GM12878 (cell line): Measurements from ENCODE around the gene GPATCH2L. TPM values are rescaled to one million over a fixed set of nuclear protein-coding genes. Genes with fewer than 3 reads are reported as not detected.

Experiments used
- ATAC-seq: fragments of 200-7000 bp; cut with Tn5 transposase; 3 replicates; pipeline ENCODE4 v1.9.1; 2020; ENCODE audit warnings: mild to moderate bottlenecking, moderate library complexity
- BruUV-seq: library from RNA; stranded (reverse); fragments of 400-500 nt; replicated peaks from 2 replicates; lab custom pipeline; 2021; lab: Mats Ljungman, UMichigan
- CTCF ChIA-PET: fragments of 300-600 bp; sonication (Branson Sonifier 250); formaldehyde crosslinking; extraction: SDS; loops from one replicate; lab custom pipeline; 2021; ENCODE audit warnings: inconsistent platforms; lab: Yijun Ruan, JAX
- POLR2A ChIA-PET: fragments of 350-600 bp; formaldehyde crosslinking; extraction: SDS; loops from one replicate; lab custom pipeline; 2021; ENCODE audit warnings: inconsistent platforms; lab: Charles Lee
- RAD21 ChIA-PET: fragments of 300-600 bp; sonication (Branson Sonifier 250); formaldehyde crosslinking; loops from one replicate; lab custom pipeline; 2023; ENCODE audit warnings: antibody characterized with exemption; ENCODE audit not compliant: unreplicated experiment; lab: Charles Lee
- SMC1A ChIA-PET: fragments of 300-600 bp; sonication (Branson Sonifier 250); formaldehyde crosslinking; loops from one replicate; lab custom pipeline; 2023; ENCODE audit not compliant: unreplicated experiment, uncharacterized antibody; lab: Charles Lee
- DNase-seq: peaks from one replicate; pipeline ENCODE4 v3.0.0-alpha.2; 2011; ENCODE audit warnings: low read depth, low spot score
- FAIRE-seq: peaks from 3 replicates; lab custom pipeline; 2011; peaks lifted over from hg19 to GRCh38; lab: Jason Lieb, UNC
- H2AFZ ChIP-seq: 2 replicates; pipeline ENCODE4 v1.6.0; 2011; ENCODE audit warnings: low read depth, low read length, control low read depth; ENCODE audit not compliant: control insufficient read depth
- H3K27ac ChIP-seq: 2 replicates; pipeline ENCODE4 v1.5.1; 2011; ENCODE audit warnings: control low read depth; ENCODE audit not compliant: control insufficient read depth, insufficient read depth
- H3K27me3 ChIP-seq, 2 experiments: replicated peaks in 1 of 2; 2 replicates each; pipeline versions ENCODE4 v1.6.0 to v1.6.1; 2011; ENCODE audit warnings: low read length in 1 of 2; ENCODE audit not compliant: control insufficient read depth in 2 of 2, insufficient read depth in 2 of 2
- H3K36me3 ChIP-seq, 2 experiments: 2 replicates each; pipeline ENCODE4 v1.5.1; 2011; ENCODE audit warnings: low read length in 1 of 2; ENCODE audit not compliant: control insufficient read depth in 2 of 2, insufficient read depth in 2 of 2
- H3K4me1 ChIP-seq: 2 replicates; pipeline ENCODE4 v1.6.1; 2011; ENCODE audit warnings: mild to moderate bottlenecking, low read length, moderate library complexity, mixed read lengths; ENCODE audit not compliant: control insufficient read depth, insufficient read depth
- H3K4me2 ChIP-seq: 2 replicates; pipeline ENCODE4 v1.6.0; 2011; ENCODE audit warnings: control low read depth; ENCODE audit not compliant: control insufficient read depth, insufficient read depth
- H3K4me3 ChIP-seq: fragments of 200-600 bp; sonication (generic); 2 replicates; pipeline ENCODE4 v1.5.1; 2016
- H3K79me2 ChIP-seq: 2 replicates; pipeline ENCODE4 v1.6.0; 2011; ENCODE audit warnings: low read length; ENCODE audit not compliant: control insufficient read depth, insufficient read depth
- H3K9ac ChIP-seq: 2 replicates; pipeline ENCODE4 v1.8.0; 2011; ENCODE audit warnings: low read length, control low read depth, mixed read lengths; ENCODE audit not compliant: control insufficient read depth, insufficient read depth
- H3K9me3 ChIP-seq: replicated peaks from 3 replicates; pipeline ENCODE4 v1.5.1; 2011; ENCODE audit warnings: mild to moderate bottlenecking, low read length; ENCODE audit not compliant: control insufficient read depth, insufficient read depth
- H4K20me1 ChIP-seq: 2 replicates; pipeline ENCODE4 v1.6.0; 2011; ENCODE audit not compliant: control insufficient read depth, insufficient read depth
- KDM1A ChIP-seq: fragments of 200-600 bp; sonication (generic); IDR thresholded peaks from 2 replicates; pipeline ENCODE4 v1.6.1; 2016; ENCODE audit warnings: borderline replicate concordance
- PAX5 ChIP-seq: IDR thresholded peaks from 2 replicates; pipeline ENCODE4 v1.6.1; 2011; ENCODE audit warnings: low read depth, low read length, borderline replicate concordance
- ZSCAN29 ChIP-seq: fragments of 450-650 bp; IDR thresholded peaks from 2 replicates; pipeline ENCODE4 v1.6.1; 2017; ENCODE audit warnings: mild to moderate bottlenecking, moderate library complexity
- WGBS: methylation state at CpG from one replicate; pipeline ENCODE4 v1.1.6; 2016; ENCODE audit warnings: low lambda C conversion rate; ENCODE audit not compliant: insufficient replicate concordance, insufficient coverage; ENCODE audit errors: missing lambda C conversion rate; 5-methylcytosine and 5-hydroxymethylcytosine counted together
- in situ Hi-C: fragments of 300-500 bp; cut with MboI; formaldehyde crosslinking; loops from 9 replicates; pipeline ENCODE4 v1.14.3; 2018; ENCODE audit warnings: mixed read lengths
- intact Hi-C: fragments of 100-400 bp; cut with micrococcal nuclease; formaldehyde crosslinking; loops from one replicate; pipeline ENCODE4 v1.14.2; 2022; ENCODE audit not compliant: unreplicated experiment
- polyA plus RNA-seq, 11 experiments: library from polyadenylated mRNA; depleted of rRNA in 4 of 11; unstranded in 6 of 11; stranded (reverse) in 5 of 11; fragments of >200 nt; fragmentation: Nextera tagmentation in 4 of 11; fragmentation: Illumina TruSeq in 1 of 11; extraction: Ambion mirVana in 4 of 11; extraction: Trizol in 1 of 11; gene quantifications; 1 replicate in 1 of 11; 2 replicates in 10 of 11; pipeline versions ENCODE4 v1.2.1 to v1.2.3, GENCODE V29; 2011 to 2016; ENCODE audit warnings: inconsistent platforms in 2 of 11, missing spikeins in 2 of 11, low read depth in 1 of 11
- total RNA-seq, 4 experiments: library from RNA; depleted of rRNA in 3 of 4; stranded (reverse); fragments of >200 nt in 3 of 4; fragmentation: Illumina TruSeq in 1 of 4; extraction: Trizol in 1 of 4; gene quantifications; 2 replicates each; pipeline versions ENCODE4 v1.2.1 to v1.2.3, GENCODE V29; 2013 to 2021
- TF ChIP-seq, protein P1 (sequence below): fragments of 450-650 bp; formaldehyde crosslinking; IDR thresholded peaks from 2 replicates; pipeline ENCODE4 v1.5.0; 2022; ENCODE audit warnings: mild to moderate bottlenecking, missing genetic modification characterization
- TF ChIP-seq, protein P2 (sequence below): fragments of 150-350 bp; IDR thresholded peaks from 2 replicates; pipeline ENCODE4 v1.6.1; 2014; ENCODE audit warnings: mild to moderate bottlenecking, low read depth, low read length

Gene GPATCH2L
- total and polyA plus RNA-seq, 10 of the 15 experiments (the other 5 are each of a cell fraction or from before 2014, with no cell fraction given) = 9.1 to 50.9 (median 24.4) TPM

DNA sequence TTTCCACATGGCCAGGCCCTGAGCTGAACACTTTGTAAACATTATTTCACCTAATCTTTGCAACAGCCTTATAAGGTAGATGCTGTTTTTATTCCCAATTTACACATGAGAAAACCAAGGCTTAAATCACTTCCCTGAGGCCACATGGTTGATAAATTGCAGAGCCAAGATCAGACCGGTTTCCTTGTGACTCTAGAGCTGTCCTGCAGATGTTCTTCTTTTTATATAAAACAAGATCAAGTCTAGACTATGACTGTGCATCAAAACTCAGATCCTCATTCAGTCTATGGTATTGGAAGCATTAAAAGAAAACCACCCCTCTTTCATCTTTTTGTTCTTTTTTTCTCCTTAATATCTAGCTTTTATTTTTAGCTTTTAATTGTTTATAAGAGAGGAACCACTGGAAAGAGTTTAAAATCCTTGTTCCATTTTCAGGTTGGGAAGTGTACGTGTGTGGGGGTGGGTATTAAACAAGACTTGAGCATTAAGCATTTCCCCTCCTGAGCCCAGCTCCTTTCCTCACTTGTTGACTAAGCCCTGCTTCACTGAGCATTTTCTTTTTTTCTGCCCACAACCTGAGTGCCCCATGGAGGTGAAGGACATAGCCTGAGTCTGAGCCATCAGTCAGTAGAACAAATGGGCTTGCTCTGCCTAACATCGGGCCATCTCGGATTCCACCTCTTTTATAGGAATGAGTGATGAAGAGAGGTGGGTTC lies 45.4 kb downstream of the GPATCH2L start:
- BruUV-seq = no TSS peak
- intact Hi-C loops = no loop called here
- ChIA-PET SMC1A (interaction anchor here (1.0 to 11.3 kb wide), 10 partner anchors 7 to 42 kb away, joined by 3 to 148 read pairs (median 6); partner anchors contain the start of gene GPATCH2L), RAD21 (interaction anchor here (1.1 to 14.1 kb wide), 5 partner anchors 8 to 156 kb away, joined by 3 to 229 read pairs (median 7); no protein-coding TSS in a partner anchor), CTCF (interaction anchor here (0.7 to 2.6 kb wide), 5 partner anchors 10 to 190 kb away, joined by 3 to 9 read pairs (median 3); no protein-coding TSS in a partner anchor), POLR2A (interaction anchor here (0.6 to 1.3 kb wide), 9 partner anchors 9 to 214 kb away, joined by 3 to 8 read pairs (median 3); no protein-coding TSS in a partner anchor)
- TF ChIP-seq ZSCAN29 (no peak), KDM1A (no peak), PAX5 (no peak)
- TF ChIP-seq, protein P1, sequence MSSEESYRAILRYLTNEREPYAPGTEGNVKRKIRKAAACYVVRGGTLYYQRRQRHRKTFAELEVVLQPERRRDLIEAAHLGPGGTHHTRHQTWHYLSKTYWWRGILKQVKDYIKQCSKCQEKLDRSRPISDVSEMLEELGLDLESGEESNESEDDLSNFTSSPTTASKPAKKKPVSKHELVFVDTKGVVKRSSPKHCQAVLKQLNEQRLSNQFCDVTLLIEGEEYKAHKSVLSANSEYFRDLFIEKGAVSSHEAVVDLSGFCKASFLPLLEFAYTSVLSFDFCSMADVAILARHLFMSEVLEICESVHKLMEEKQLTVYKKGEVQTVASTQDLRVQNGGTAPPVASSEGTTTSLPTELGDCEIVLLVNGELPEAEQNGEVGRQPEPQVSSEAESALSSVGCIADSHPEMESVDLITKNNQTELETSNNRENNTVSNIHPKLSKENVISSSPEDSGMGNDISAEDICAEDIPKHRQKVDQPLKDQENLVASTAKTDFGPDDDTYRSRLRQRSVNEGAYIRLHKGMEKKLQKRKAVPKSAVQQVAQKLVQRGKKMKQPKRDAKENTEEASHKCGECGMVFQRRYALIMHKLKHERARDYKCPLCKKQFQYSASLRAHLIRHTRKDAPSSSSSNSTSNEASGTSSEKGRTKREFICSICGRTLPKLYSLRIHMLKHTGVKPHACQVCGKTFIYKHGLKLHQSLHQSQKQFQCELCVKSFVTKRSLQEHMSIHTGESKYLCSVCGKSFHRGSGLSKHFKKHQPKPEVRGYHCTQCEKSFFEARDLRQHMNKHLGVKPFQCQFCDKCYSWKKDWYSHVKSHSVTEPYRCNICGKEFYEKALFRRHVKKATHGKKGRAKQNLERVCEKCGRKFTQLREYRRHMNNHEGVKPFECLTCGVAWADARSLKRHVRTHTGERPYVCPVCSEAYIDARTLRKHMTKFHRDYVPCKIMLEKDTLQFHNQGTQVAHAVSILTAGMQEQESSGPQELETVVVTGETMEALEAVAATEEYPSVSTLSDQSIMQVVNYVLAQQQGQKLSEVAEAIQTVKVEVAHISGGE (CRISPR knock-in tag) = no peak
- TF ChIP-seq, protein P2, sequence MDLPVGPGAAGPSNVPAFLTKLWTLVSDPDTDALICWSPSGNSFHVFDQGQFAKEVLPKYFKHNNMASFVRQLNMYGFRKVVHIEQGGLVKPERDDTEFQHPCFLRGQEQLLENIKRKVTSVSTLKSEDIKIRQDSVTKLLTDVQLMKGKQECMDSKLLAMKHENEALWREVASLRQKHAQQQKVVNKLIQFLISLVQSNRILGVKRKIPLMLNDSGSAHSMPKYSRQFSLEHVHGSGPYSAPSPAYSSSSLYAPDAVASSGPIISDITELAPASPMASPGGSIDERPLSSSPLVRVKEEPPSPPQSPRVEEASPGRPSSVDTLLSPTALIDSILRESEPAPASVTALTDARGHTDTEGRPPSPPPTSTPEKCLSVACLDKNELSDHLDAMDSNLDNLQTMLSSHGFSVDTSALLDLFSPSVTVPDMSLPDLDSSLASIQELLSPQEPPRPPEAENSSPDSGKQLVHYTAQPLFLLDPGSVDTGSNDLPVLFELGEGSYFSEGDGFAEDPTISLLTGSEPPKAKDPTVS = no peak
- Histone ChIP-seq H3K4me1 (peaks cover 51% of the 10 kb centered on the region), H3K9me3 (no peaks in the 10 kb centered on the region; the same call in 1 of the 3 replicates), H3K79me2 (peaks cover 6% of the 10 kb centered on the region), H3K4me3 (no peak overlapping the region), H3K9ac (no peak overlapping the region), H3K27me3 (no peaks in the 10 kb centered on the region), H3K36me3 (peaks cover 9 to 39% of the 10 kb centered on the region in 2 experiments), H3K27ac (peak overlapping the region; percentile 99), H3K4me2 (no peak overlapping the region), H2AFZ (no peak overlapping the region), H4K20me1 (no peaks in the 10 kb centered on the region)
- in situ Hi-C loops = no loop called here
- DNase-seq = no peak
- WGBS = 80% methylated on average over 4 of the region's 4 CpGs
- FAIRE-seq = no peak
- ATAC-seq = no peak
